Measurements from ENCODE around the gene NUDT15.

The NUDT15 gene

DNA sequence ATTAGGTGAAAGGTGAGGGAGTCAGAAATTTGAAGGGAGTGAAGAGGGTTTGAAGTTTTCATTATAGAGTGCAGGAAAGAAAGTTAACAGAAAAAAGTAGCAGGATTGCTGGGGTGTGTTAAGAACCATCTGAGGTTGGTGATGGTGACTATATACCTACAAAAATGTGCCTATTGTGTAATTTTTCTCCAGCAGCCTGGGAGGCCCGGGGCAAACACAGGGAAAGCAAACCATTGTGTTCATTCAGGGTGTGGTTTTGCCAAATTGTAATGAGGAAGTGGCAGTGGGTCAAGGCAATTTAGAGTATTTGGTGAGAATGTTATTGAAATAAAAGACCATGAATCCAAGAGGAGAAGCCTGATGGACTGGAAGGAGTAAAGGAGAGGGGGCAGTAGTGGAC, 28.2 kb upstream of the NUDT15 start:
- Histone ChIP-seq H3K27ac (no peak overlapping the region), H3K9me3 (ENCODE audit: severe bottlenecking) (no peaks in the 10 kb centered on the region), H3K36me3 (no peaks in the 10 kb centered on the region), H3K27me3 (ENCODE audit: insufficient read depth, low read depth, severe bottlenecking) (no peaks in the 10 kb centered on the region), H3K4me3 (ENCODE audit: low read depth, low read length) (no peak overlapping the region)
- DNase-seq = no peak
- TF ChIP-seq, protein P1, sequence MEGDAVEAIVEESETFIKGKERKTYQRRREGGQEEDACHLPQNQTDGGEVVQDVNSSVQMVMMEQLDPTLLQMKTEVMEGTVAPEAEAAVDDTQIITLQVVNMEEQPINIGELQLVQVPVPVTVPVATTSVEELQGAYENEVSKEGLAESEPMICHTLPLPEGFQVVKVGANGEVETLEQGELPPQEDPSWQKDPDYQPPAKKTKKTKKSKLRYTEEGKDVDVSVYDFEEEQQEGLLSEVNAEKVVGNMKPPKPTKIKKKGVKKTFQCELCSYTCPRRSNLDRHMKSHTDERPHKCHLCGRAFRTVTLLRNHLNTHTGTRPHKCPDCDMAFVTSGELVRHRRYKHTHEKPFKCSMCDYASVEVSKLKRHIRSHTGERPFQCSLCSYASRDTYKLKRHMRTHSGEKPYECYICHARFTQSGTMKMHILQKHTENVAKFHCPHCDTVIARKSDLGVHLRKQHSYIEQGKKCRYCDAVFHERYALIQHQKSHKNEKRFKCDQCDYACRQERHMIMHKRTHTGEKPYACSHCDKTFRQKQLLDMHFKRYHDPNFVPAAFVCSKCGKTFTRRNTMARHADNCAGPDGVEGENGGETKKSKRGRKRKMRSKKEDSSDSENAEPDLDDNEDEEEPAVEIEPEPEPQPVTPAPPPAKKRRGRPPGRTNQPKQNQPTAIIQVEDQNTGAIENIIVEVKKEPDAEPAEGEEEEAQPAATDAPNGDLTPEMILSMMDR (IDR thresholded peaks at IDR 0.05; ENCODE audit: low read depth, low read length) = no peak

GRCh38 chr13:48010698-48011097, 26.8 kb upstream of the NUDT15 start:
- Histone ChIP-seq H3K27me3 (ENCODE audit: insufficient read depth, low read depth, severe bottlenecking) (no peaks in the 10 kb centered on the region), H3K4me3 (ENCODE audit: low read depth, low read length) (no peak overlapping the region), H3K9me3 (ENCODE audit: severe bottlenecking) (no peaks in the 10 kb centered on the region), H3K27ac (no peak overlapping the region), H3K36me3 (no peaks in the 10 kb centered on the region)
- DNase-seq = no peak
- TF ChIP-seq, protein P1 (IDR thresholded peaks at IDR 0.05; ENCODE audit: low read depth, low read length) = no peak

GRCh38 chr13:48012668-48013067, 24.9 kb upstream of the NUDT15 start:
- no peaks in the 10 kb centered on the region for H3K36me3 ChIP-seq
- no peaks in the 10 kb centered on the region for H3K9me3 ChIP-seq (ENCODE audit: severe bottlenecking)
- no peak overlapping the region for H3K27ac ChIP-seq
- TF ChIP-seq, protein P1 (IDR thresholded peaks at IDR 0.05; ENCODE audit: low read depth, low read length) = no peak
- no peak overlapping the region for H3K4me3 ChIP-seq (ENCODE audit: low read depth, low read length)
- no peaks in the 10 kb centered on the region for H3K27me3 ChIP-seq (ENCODE audit: insufficient read depth, low read depth, severe bottlenecking)
- no peak for DNase-seq

- no peaks in the 10 kb centered on the region for H3K9me3 ChIP-seq (ENCODE audit: severe bottlenecking)
- DNase-seq = no peak
- H3K36me3 ChIP-seq = no peaks in the 10 kb centered on the region
- H3K27me3 ChIP-seq (ENCODE audit: insufficient read depth, low read depth, severe bottlenecking) = no peaks in the 10 kb centered on the region
- H3K4me3 ChIP-seq (ENCODE audit: low read depth, low read length) = no peak overlapping the region
- no peak overlapping the region for H3K27ac ChIP-seq
- TF ChIP-seq, protein P1 (IDR thresholded peaks at IDR 0.05; ENCODE audit: low read depth, low read length) = no peak
Observed at GRCh38 chr13:48014359-48014758, 23.2 kb upstream of the NUDT15 start.

DNA sequence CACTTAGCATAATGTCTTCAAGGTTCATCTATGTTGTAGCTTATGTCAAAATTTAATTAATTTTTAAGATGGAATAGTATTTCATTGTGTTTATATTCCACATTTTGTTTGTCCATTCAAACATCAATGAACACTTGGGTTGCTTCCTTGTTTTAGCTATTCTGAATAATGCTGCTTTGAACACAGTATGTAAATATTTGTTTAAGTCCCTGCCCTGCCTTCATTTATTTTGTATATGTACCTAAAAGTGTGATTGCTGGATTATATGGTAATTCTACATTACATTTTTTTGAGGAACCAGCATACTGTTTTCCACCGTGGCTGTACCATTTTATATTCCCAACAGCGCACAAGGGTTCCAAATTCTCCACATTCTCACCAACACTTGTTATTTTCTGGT, 18.9 kb upstream of the NUDT15 start:
- H3K27me3 ChIP-seq (ENCODE audit: insufficient read depth, low read depth, severe bottlenecking) = no peaks in the 10 kb centered on the region
- no peak overlapping the region for H3K4me3 ChIP-seq (ENCODE audit: low read depth, low read length)
- H3K27ac ChIP-seq = no peak overlapping the region
- no peak for DNase-seq
- no peaks in the 10 kb centered on the region for H3K9me3 ChIP-seq (ENCODE audit: severe bottlenecking)
- TF ChIP-seq, protein P1 (IDR thresholded peaks at IDR 0.05; ENCODE audit: low read depth, low read length) = no peak
- H3K36me3 ChIP-seq = no peaks in the 10 kb centered on the region

DNA sequence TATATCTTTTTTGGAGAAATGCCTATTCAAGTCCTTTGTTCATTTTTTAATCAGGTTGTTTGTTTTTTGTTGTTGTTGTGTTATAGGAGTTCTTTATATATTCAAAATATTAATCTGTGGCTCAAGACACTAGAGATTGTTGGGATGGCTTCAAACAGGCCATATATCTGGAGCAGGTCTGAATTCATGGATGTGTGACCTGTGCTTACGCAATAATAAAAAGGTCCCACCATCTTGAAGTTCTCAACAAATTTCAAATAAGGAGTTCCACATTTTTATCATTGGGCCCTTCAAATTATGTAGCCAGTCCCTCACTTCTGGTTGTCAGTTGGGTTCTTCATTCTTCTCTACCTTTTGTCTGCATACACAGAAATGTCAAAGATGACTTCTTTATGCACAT, 17.7 kb upstream of the NUDT15 start:
- no peaks in the 10 kb centered on the region for H3K9me3 ChIP-seq (ENCODE audit: severe bottlenecking)
- no peak for DNase-seq
- no peak overlapping the region for H3K4me3 ChIP-seq (ENCODE audit: low read depth, low read length)
- no peaks in the 10 kb centered on the region for H3K27me3 ChIP-seq (ENCODE audit: insufficient read depth, low read depth, severe bottlenecking)
- TF ChIP-seq, protein P1 (IDR thresholded peaks at IDR 0.05; ENCODE audit: low read depth, low read length) = no peak
- no peaks in the 10 kb centered on the region for H3K36me3 ChIP-seq
- H3K27ac ChIP-seq = no peak overlapping the region
